Pancreas (tissue), 10 donors: ENCODE data around the gene PRRX2. TPM values are rescaled to one million over a fixed set of nuclear protein-coding genes. Genes with fewer than 3 reads are reported as not detected.

Experiments
- ATAC-seq, 4 donors: fragments of 200-7000 bp; cut with Tn5 transposase; one replicate each; pipeline versions ENCODE4 v1.8.0 to v1.9.1; 2020; ENCODE audit warnings: mild to moderate bottlenecking in 4 of 4, moderate library complexity in 4 of 4
- DNase-seq, 6 donors: peaks; one replicate each; pipeline ENCODE4 v3.0.0-alpha.2; 2020
- FAIRE-seq: peaks from 2 replicates; lab custom pipeline; 2012; peaks lifted over from hg19 to GRCh38; lab: Jason Lieb, UNC
- H3K27ac ChIP-seq, 4 donors: fragments of 200-600 bp; sonication (generic); 1 replicate in 3 of 4; 2 replicates in 1 of 4; pipeline versions ENCODE4 v1.5.0 to v1.8.0; 2020
- H3K27me3 ChIP-seq, 4 donors: fragments of 200-600 bp; one replicate each; pipeline ENCODE4 v1.8.0; 2021
- H3K36me3 ChIP-seq, 3 donors: fragments of 200-600 bp; sonication (generic) in 1 of 3; one replicate each; pipeline versions ENCODE4 v1.5.0 to v1.8.0; 2020 to 2021
- H3K4me1 ChIP-seq, 3 donors: fragments of 200-600 bp; one replicate each; pipeline ENCODE4 v1.8.0; 2021
- H3K4me3 ChIP-seq, 4 donors: fragments of 200-600 bp; sonication (generic) in 2 of 4; one replicate each; pipeline versions ENCODE4 v1.5.0 to v1.8.0; 2020 to 2021
- H3K9me3 ChIP-seq, 4 donors: fragments of 200-600 bp; one replicate each; pipeline ENCODE4 v1.8.0; 2021
- CTCF ChIP-seq, 4 donors: fragments of 200-600 bp; sonication (generic) in 3 of 4; IDR thresholded peaks; one replicate each; pipeline versions ENCODE4 v1.5.0 to v1.8.0; 2021; ENCODE audit warnings: antibody characterized with exemption in 4 of 4
- WGBS, 2 donors: extraction: QIAGEN DNeasy Blood & Tissue Kit; methylation state at CpG; one replicate each; pipeline ENCODE4 v1.1.7; 2013; 5-methylcytosine and 5-hydroxymethylcytosine counted together
- intact Hi-C, 3 donors: fragments of 100-400 bp; cut with DNase I; formaldehyde crosslinking; loops; one replicate each; pipeline versions ENCODE4 v1.11.1 to v1.14.2; 2022
- polyA plus RNA-seq, 2 donors: library from polyadenylated mRNA; stranded (reverse); fragments of 200-250 nt; gene quantifications; one replicate each; pipeline ENCODE4 v1.2.3, GENCODE V29; 2013
- total RNA-seq, 6 donors: library from RNA; stranded (reverse); fragmentation: NEBNext Ultra II Directional in 4 of 6; extraction: Animal tissue kit (Norgen Biotek cat#: 25700) in 4 of 6; gene quantifications; one replicate each; pipeline versions ENCODE4 v1.2.1 to v1.2.4, GENCODE V29; 2021 to 2023
- donor health status: healthy with polysubstance abuse.
- donor health status: DM: no; HTN: no; CAD: no; lungs with moderate emphysema.
- donor health status: DM: no; HTN: no; CAD: no.
- donor health status: control.
- donor health status: control.
- donor health status: Bipolar disorder and iron deficiency.
- donor health status: DM: yes; HTN: yes; CAD: no.
- donor health status: DM: no; HTN: no; CAD: no.
- donor health status: DM: no; HTN: no; CAD: no.
- donor health status: DM: yes; HTN: yes; CAD: no.

PRRX2 gene
- total and polyA plus RNA-seq, 8 donors = 0.16 to 2.0 (median 0.64) TPM; not detected in 1

GRCh38 chr9:129728744-129729143, 63.3 kb downstream of the PRRX2 start:
- Histone ChIP-seq H3K9me3 (no peaks in the 10 kb centered on the region), H3K27ac (no peak overlapping the region), H3K4me3 (no peak overlapping the region), H3K36me3 (no peaks in the 10 kb centered on the region), H3K27me3 (no peaks in the 10 kb centered on the region), H3K4me1 (no peaks in the 10 kb centered on the region)
- TF ChIP-seq CTCF (IDR thresholded peaks at IDR 0.05) = no peak
- DNase-seq = no peak
- no peak for FAIRE-seq
- ATAC-seq = no peak
- WGBS, 2 donors = 86 to 90% methylated on average over 7 of the region's 7 CpGs
- intact Hi-C loops = no loop called here

- no peak overlapping the region for H3K27ac ChIP-seq
Measured at GRCh38 chr9:129731477-129732085, 66.1 kb downstream of the PRRX2 start.

GRCh38 chr9:129732100-129732499, 66.7 kb downstream of the PRRX2 start:
- H3K36me3 ChIP-seq = no peaks in the 10 kb centered on the region
- intact Hi-C loops = loop anchor here in 1 of 3 donors (10.0 kb wide), 1 partner anchor 53 kb away; no protein-coding TSS in a partner anchor
- no peaks in the 10 kb centered on the region for H3K9me3 ChIP-seq
- TF ChIP-seq CTCF (IDR thresholded peaks at IDR 0.05) = no peak
- no peaks in the 10 kb centered on the region for H3K27me3 ChIP-seq
- 46 to 49% methylated on average over 10 of the region's 10 CpGs for WGBS, 2 donors
- H3K4me1 ChIP-seq = no peaks in the 10 kb centered on the region
- H3K4me3 ChIP-seq = no peak overlapping the region
- no peak for DNase-seq
- ATAC-seq = no peak
- FAIRE-seq = no peak
- no peak overlapping the region for H3K27ac ChIP-seq

More at GRCh38 chr9:129731477-129732085, 66.1 kb downstream of the PRRX2 start:
- 35 to 36% methylated on average over 6 of the region's 6 CpGs for WGBS, 2 donors
- no peaks in the 10 kb centered on the region for H3K4me1 ChIP-seq
- no peak for DNase-seq
- H3K36me3 ChIP-seq = no peaks in the 10 kb centered on the region
- no peaks in the 10 kb centered on the region for H3K9me3 ChIP-seq
- intact Hi-C loops = loop anchor here in 1 of 3 donors (10.0 kb wide), 1 partner anchor 53 kb away; no protein-coding TSS in a partner anchor
- FAIRE-seq = no peak
- TF ChIP-seq CTCF (IDR thresholded peaks at IDR 0.05) = no peak
- H3K4me3 ChIP-seq = no peak overlapping the region
- no peaks in the 10 kb centered on the region for H3K27me3 ChIP-seq
- ATAC-seq = no peak

GRCh38 chr9:129732946-129733631, 67.6 kb downstream of the PRRX2 start:
- Histone ChIP-seq H3K9me3 (no peaks in the 10 kb centered on the region), H3K4me3 (no peak overlapping the region), H3K36me3 (no peaks in the 10 kb centered on the region), H3K4me1 (no peaks in the 10 kb centered on the region), H3K27me3 (no peaks in the 10 kb centered on the region), H3K27ac (no peak overlapping the region)
- intact Hi-C loops = loop anchor here in 1 of 3 donors (10.0 kb wide), 1 partner anchor 52 kb away; no protein-coding TSS in a partner anchor
- no peak for DNase-seq
- no peak for TF ChIP-seq CTCF (IDR thresholded peaks at IDR 0.05)
- 72 to 81% methylated on average over 23 of the region's 23 CpGs for WGBS, 2 donors
- ATAC-seq = no peak
- FAIRE-seq = no peak

- TF ChIP-seq CTCF (IDR thresholded peaks at IDR 0.05) = no peak
- H3K4me1 ChIP-seq = no peaks in the 10 kb centered on the region
- no peak for ATAC-seq
- no peak overlapping the region for H3K27ac ChIP-seq
- H3K36me3 ChIP-seq = no peaks in the 10 kb centered on the region
- no peaks in the 10 kb centered on the region for H3K27me3 ChIP-seq
- DNase-seq = no peak
- FAIRE-seq = no peak
- H3K4me3 ChIP-seq = no peak overlapping the region
- WGBS, 2 donors = 83 to 85% methylated on average over 2 of the region's 2 CpGs
- intact Hi-C loops = loop anchor here in 1 of 3 donors (10.0 kb wide), 1 partner anchor 51 kb away; no protein-coding TSS in a partner anchor
- H3K9me3 ChIP-seq = no peaks in the 10 kb centered on the region
Measured at GRCh38 chr9:129733632-129733953, 68.1 kb downstream of the PRRX2 start.
